COLO829 (cell line): ENCODE results near the gene LY86.
"Not testable (repeated sequence)": the region's sequence is repeated elsewhere in the genome, so short reads cannot be mapped to it uniquely, and the experiment has no call there.

Source experiments
- DNase-seq: peaks from one replicate; pipeline ENCODE4 v3.0.0; 2012; ENCODE audit warnings: low spot score

Gene LY86

DNA sequence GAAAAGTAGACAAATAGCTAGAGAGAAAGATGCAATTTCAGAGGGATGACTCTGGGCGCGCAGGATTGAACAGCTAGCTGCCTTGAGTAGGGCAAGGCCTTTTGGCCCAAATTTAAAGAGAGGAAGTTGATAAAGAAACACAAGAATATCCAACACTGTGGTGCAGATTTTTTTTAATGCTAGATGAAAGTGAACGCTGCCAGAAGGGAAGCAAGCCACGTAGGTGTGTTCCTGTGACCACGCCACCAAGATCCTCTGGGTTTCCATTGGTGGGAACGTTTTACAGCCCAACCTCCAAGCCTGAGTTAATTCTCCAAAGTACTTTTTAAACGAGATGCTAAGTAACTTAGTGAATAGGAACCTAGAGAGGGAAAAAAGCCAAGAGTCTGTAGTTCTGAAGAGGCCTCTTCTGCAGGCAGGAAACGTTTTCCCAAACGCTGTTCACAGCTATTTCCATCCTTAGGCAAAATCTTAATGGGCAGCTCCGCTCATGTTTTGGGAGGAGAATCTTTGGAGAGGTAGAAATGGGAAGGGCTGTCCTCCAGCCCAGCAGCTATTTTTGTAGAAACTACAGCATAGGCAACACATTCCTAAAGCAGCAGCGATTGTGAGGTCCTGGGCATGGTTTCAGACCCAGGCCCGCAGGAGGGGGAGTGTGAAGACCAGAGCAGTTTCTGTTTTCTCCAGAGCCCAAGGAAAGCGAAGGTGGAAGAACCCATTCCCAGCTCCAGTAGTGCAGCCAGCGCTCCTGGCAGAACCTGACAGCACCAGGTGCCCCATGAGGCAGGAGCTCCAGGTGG lies 8.2 kb downstream of the LY86 start:
- no peak for DNase-seq

- DNase-seq = no peak
These were observed 9.2 kb downstream of the LY86 start for GRCh38 chr6:6597682-6598081.

- DNase-seq = no peak
These were observed 11.0 kb downstream of the LY86 start for GRCh38 chr6:6599468-6599873.

GRCh38 chr6:6600875-6601274 lies 12.4 kb downstream of the LY86 start:
- DNase-seq = no peak

DNA sequence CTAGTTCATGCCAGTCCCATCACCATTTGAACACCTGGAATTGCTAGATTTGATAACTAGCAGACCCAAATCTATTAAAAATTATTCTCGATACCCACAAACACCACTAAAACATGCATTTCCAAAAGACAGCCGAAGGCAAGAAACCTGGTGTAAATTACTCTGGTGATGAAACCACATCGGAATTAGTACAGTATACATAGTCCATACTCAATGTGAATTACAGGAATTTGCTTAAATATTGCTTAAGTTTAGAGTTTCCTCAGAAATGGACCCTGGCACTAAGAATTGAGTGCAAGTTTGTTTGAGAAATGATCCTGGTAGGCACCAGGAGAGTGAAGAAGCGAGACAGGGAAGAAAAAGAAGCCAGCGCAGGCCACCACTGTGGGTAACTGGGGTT lies 13.7 kb downstream of the LY86 start:
- no peak for DNase-seq

DNA sequence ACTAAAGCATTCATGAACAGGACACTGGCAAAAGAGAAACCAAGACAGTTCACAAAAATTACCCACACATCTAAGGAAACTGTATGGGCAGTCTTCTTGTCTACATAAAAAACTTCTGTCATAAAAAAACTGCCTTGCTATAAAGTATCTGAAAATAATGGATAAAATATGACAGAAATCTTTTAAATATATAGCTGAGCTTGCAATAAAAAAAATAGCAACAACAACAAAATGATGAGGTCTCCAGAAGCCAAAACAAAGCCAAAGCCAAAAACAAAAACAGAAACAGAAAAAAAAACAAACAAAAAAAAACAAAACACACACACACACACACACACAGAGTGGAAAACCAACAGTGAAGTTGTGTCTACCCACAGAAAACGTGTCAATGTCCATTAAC lies 14.8 kb downstream of the LY86 start:
- no peak for DNase-seq

DNA sequence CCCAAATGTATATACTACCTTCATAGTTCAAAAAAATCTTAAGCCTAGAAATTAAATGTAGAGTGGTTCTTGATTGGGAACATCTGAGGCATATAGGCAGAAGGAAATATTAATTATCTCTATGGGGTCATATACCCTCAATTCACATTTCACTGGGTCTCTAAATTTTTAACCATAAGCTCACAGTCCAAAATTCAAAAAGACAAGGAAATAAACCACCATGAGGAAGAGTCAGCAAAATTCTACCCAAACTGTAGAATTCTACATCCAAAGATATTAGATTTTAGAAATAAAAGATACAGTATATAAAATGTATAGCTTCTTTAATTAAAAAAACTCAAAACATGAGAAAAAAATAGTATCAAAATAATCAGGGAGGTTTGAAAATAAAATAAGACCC lies 15.5 kb downstream of the LY86 start:
- DNase-seq = no peak

- DNase-seq = no peak
These were observed 16.0 kb downstream of the LY86 start for GRCh38 chr6:6604566-6604965.

GRCh38 chr6:6605873-6606272 lies 17.4 kb downstream of the LY86 start:
- DNase-seq = no peak

GRCh38 chr6:6606391-6607030 lies 18.0 kb downstream of the LY86 start:
- DNase-seq = not testable (repeated sequence)

- DNase-seq = no peak
These were observed 20.9 kb downstream of the LY86 start for GRCh38 chr6:6609450-6609849.

GRCh38 chr6:6610031-6610591 lies 21.6 kb downstream of the LY86 start:
- DNase-seq = no peak

DNA sequence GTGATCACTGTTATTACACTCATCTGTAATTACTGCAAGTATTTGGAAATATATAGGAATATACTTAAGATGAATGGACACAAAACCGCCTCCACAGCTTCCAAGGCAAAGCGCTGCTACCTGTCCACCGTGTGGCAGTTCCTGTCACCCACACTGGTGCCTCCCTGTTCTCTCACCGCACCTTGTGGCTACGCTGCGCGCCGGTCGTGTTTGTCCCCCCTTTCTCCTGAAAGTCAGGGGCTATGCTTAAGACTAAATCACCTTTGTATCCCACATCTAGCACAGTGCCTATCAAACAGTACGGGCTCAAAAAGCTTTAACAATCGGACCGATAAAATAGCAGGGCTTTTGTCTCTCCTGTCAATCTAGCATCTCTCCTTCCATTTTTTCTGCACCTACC lies 23.0 kb downstream of the LY86 start:
- DNase-seq = no peak

DNA sequence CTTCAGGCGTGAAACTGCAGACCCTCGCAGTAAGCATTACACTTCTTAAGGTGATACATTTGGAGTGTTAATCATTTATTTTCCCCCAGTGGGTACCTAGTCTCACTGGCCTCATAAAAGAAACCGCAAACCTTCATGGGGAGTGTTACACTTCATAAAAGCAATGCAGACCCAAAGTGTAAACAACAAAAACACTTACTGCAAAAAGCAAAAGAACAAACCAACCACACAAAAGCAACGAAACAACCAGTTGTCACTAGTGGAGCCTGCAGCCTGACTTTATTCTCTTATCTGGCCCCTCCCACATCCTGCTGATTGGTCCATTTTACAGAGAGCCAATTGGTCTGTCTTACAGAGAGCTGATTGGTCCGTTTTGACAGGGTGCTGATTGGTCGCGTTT lies 23.8 kb downstream of the LY86 start:
- DNase-seq = no peak

DNA sequence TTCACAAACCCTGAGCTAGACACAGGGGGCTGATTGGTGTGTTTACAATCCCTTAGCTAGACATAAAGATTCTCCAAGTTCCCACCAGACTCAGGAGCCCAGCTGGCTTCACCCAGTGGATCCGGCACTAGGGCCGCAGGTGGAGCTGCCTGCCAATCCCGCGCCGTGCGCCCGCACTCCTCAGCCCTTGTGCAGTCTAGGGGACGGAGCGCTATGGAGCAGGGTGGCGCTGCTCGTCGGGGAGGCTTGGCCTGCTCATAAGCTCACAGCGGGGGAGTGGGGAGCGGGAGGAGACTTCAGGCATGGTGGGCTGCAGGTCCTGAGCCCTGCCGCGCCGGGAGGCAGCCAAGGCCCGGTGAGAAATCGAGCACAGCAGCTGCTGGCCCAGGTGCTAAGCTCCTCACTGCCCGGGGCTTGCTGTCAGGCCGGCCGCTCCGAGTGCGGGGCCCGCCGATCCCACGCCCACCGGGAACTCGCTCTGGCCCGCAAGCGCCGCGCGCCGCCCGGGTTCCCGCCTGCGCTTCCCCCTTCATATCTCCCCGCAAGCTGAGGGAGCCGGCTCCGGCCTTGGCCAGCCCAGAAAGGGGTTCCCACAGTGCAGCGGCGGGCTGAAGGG lies 24.7 kb downstream of the LY86 start:
- not testable (repeated sequence) for DNase-seq

DNA sequence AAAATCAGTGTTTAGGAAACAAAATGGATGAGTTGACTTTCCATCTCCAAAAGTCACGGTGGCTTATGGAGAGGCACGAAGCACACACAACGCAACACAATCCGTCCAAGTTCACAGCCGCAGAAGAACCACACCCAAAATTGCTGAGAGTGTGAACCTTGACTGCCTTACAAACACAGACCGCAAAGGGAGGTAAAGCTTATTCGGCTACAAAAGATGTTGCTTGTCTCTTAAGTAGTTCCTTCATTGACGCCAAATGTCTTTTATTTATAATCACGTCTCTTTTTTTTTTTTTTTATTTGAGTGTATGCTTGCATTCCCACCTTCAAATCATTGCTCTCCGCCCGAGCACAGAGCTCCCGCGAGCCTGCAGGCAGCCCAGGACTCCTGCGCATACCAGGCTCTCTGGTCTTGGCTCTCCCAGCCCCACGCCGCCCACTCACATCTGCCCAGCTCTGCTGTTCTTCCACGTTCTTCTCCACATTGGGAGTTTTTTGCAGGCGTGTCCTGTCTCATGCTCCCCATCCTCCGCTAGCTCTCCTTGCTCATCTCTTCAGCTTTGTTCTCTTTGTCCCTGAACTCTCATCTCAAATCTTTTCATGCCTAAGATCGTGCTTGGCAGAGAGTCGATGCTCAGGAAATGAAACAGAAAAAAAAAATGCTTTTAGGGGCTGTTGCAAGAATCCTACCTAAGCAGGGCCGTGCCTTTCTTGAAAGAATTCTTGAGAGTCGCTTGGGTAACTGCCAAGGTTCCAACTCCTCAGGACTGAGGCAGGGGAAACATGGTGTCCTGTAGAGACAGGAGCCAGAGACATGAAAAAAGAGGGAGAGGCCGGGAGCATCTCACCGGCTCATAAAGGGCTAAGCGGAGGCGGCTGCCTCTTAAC lies 25.8 kb downstream of the LY86 start:
- DNase-seq = no peak

- DNase-seq = no peak
These were observed 26.4 kb downstream of the LY86 start for GRCh38 chr6:6614983-6615349.

- no peak for DNase-seq
These were observed 28.1 kb downstream of the LY86 start for GRCh38 chr6:6616656-6617055.

GRCh38 chr6:6619021-6619794 lies 30.7 kb downstream of the LY86 start:
- DNase-seq = no peak

DNA sequence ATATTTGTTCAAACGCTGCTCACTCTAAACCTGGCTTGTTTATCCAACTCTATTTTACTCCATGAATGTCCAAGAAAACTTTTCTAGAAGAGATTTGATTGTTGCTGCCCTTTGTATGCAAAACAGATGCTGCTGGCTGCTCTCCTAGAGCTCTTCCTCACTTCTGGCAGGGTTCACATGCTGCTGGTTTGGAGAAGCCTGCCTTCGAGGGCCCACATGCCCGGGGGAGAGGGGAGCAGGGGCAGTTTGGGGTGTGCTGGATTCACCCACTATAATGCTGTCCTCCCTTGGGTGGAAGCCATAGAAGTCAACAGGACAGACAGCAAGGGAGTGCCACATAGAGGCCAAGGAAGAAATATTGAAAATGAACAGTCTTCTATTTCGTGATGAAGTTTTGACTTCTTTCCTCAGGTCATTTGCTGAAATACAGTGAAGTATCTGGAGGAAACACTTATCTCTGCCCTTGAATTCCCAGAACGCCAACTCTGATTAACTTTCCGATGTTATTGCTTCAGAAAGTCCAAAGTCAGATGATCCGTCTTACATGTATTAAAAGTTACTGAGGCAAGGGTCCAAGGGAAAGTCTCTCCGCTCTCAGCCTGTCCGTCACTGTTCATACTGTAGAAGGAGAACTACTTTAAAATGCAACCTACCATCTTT lies 32.4 kb downstream of the LY86 start:
- no peak for DNase-seq

DNA sequence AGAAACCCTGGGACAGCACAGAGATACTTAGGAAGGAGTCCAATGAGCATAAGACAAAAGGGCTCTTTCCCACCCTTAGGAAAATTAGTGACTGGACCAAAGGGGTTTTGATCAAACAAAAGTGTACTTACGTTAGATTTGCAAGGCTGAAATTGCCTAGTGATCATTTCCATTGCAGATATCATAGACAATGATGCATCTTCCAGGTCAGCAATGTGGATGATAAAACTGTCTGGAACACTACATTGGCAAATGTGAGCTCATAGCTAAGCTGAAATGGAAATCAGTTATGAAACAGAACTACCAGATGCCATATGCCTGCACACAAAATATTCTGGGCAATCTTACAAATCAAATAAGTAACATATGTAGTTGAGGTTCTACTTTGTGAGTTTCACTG lies 34.0 kb downstream of the LY86 start:
- DNase-seq = no peak
